Thyroid gland (tissue), 4 donors: Measurements from ENCODE around the gene RNF144A. TPM values are rescaled to one million over a fixed set of nuclear protein-coding genes. Genes with fewer than 3 reads are reported as not detected.

Experiments
- DNase-seq, 2 donors: peaks; one replicate each; pipeline ENCODE4 v3.0.0-alpha.2; 2019
- H3K27ac ChIP-seq, 3 donors: fragments of 200-600 bp; sonication (generic); 1 replicate in 2 of 3; 2 replicates in 1 of 3; pipeline ENCODE4 v1.5.1; 2016 to 2019; ENCODE audit warnings: mild to moderate bottlenecking in 1 of 3, moderate library complexity in 1 of 3
- H3K27me3 ChIP-seq: fragments of 200-600 bp; sonication (generic); one replicate; pipeline ENCODE4 v1.5.1; 2019
- H3K36me3 ChIP-seq, 2 donors: fragments of 200-600 bp; sonication (generic); one replicate each; pipeline ENCODE4 v1.5.1; 2016 to 2019
- H3K4me1 ChIP-seq, 2 donors: fragments of 200-600 bp; sonication (generic); one replicate each; pipeline ENCODE4 v1.5.1; 2017 to 2019
- H3K4me3 ChIP-seq, 3 donors: fragments of 200-600 bp; sonication (generic); replicated peaks in 1 of 3; 1 replicate in 2 of 3; 2 replicates in 1 of 3; pipeline ENCODE4 v1.5.1; 2016; ENCODE audit warnings: mild to moderate bottlenecking in 1 of 3
- H3K9me3 ChIP-seq: fragments of 200-600 bp; sonication (generic); one replicate; pipeline ENCODE4 v1.5.1; 2017
- CTCF ChIP-seq, 6 experiments: fragments of 200-600 bp in 3 of 6; fragments of 450-650 bp in 3 of 6; sonication (generic) in 3 of 6; IDR thresholded peaks; one replicate each; pipeline ENCODE4 v1.5.1; 2016 to 2019; ENCODE audit warnings: antibody characterized with exemption in 6 of 6, mild to moderate bottlenecking in 2 of 6, inconsistent platforms in 1 of 6, moderate library complexity in 1 of 6
- POLR2A ChIP-seq, 2 donors: fragments of 450-650 bp; IDR thresholded peaks; one replicate each; pipeline ENCODE4 v1.6.1; 2017; ENCODE audit warnings: antibody characterized with exemption in 2 of 2, mild to moderate bottlenecking in 2 of 2, moderate library complexity in 1 of 2
- WGBS, 2 donors: methylation state at CpG; one replicate each; pipeline ENCODE4 v1.1.5; 2017; 5-methylcytosine and 5-hydroxymethylcytosine counted together
- intact Hi-C: fragments of 100-400 bp; cut with DNase I; formaldehyde crosslinking; loops from one replicate; pipeline ENCODE4 v1.15.1; 2023
- total RNA-seq, 4 donors: library from RNA; depleted of rRNA; stranded (reverse); fragments of >200 nt; gene quantifications; one replicate each; pipeline ENCODE4 v1.2.3, GENCODE V29; 2016

Gene RNF144A
- total RNA-seq, 4 donors from 2014 or later = 8.0 to 12.2 (median 10.6) TPM

GRCh38 chr2:6977113-6977741 is 60.0 kb downstream of the RNF144A start:
- H3K4me1 ChIP-seq = no peaks in the 10 kb centered on the region
- H3K9me3 ChIP-seq = no peaks in the 10 kb centered on the region
- H3K27me3 ChIP-seq = no peaks in the 10 kb centered on the region
- TF ChIP-seq POLR2A (IDR thresholded peaks at IDR 0.05) = no peak
- H3K27ac ChIP-seq = no peak overlapping the region
- no peak overlapping the region for H3K4me3 ChIP-seq
- H3K36me3 ChIP-seq = no peaks in the 10 kb centered on the region
- peak; percentile 44 to 64 for DNase-seq
- intact Hi-C loops = no loop called here
- 69 to 77% methylated on average over 9 of the region's 9 CpGs for WGBS, 2 donors

- Histone ChIP-seq H3K4me3 (no peak overlapping the region), H3K27me3 (no peaks in the 10 kb centered on the region), H3K36me3 (no peaks in the 10 kb centered on the region), H3K9me3 (no peaks in the 10 kb centered on the region), H3K27ac (no peak overlapping the region), H3K4me1 (no peaks in the 10 kb centered on the region)
- no peak for DNase-seq
- TF ChIP-seq POLR2A (IDR thresholded peaks at IDR 0.05) = no peak
- TF ChIP-seq CTCF (IDR thresholded peaks at IDR 0.05) = no peak
- 86 to 93% methylated on average over 4 of the region's 4 CpGs for WGBS, 2 donors
- intact Hi-C loops = no loop called here
These were observed 60.6 kb downstream of the RNF144A start for GRCh38 chr2:6977786-6978185.

- Histone ChIP-seq H3K9me3 (no peaks in the 10 kb centered on the region), H3K36me3 (no peaks in the 10 kb centered on the region), H3K4me3 (no peak overlapping the region), H3K27me3 (no peaks in the 10 kb centered on the region), H3K27ac (no peak overlapping the region), H3K4me1 (no peaks in the 10 kb centered on the region)
- no peak for DNase-seq
- TF ChIP-seq CTCF (IDR thresholded peaks at IDR 0.05) (no peak), POLR2A (IDR thresholded peaks at IDR 0.05) (no peak)
- intact Hi-C loops = no loop called here
- 92 to 95% methylated on average over 3 of the region's 3 CpGs for WGBS, 2 donors
These were observed 61.8 kb downstream of the RNF144A start for GRCh38 chr2:6978991-6979390.

- WGBS, 2 donors = 71 to 77% methylated on average over 5 of the region's 5 CpGs
- H3K27me3 ChIP-seq = no peaks in the 10 kb centered on the region
- no peaks in the 10 kb centered on the region for H3K9me3 ChIP-seq
- H3K36me3 ChIP-seq = no peaks in the 10 kb centered on the region
- H3K27ac ChIP-seq = no peak overlapping the region
- intact Hi-C loops = no loop called here
- TF ChIP-seq CTCF (IDR thresholded peaks at IDR 0.05) = no peak
- no peak for TF ChIP-seq POLR2A (IDR thresholded peaks at IDR 0.05)
- H3K4me3 ChIP-seq = no peak overlapping the region
- no peak for DNase-seq
- no peaks in the 10 kb centered on the region for H3K4me1 ChIP-seq
These were observed 65.2 kb downstream of the RNF144A start for GRCh38 chr2:6982449-6982848.

- Histone ChIP-seq H3K4me3 (no peak overlapping the region), H3K9me3 (no peaks in the 10 kb centered on the region), H3K27ac (no peak overlapping the region), H3K36me3 (no peaks in the 10 kb centered on the region), H3K27me3 (no peaks in the 10 kb centered on the region), H3K4me1 (no peaks in the 10 kb centered on the region)
- WGBS, 2 donors = 65 to 79% methylated on average over 6 of the region's 6 CpGs
- intact Hi-C loops = no loop called here
- DNase-seq = no peak
- TF ChIP-seq CTCF (IDR thresholded peaks at IDR 0.05) = no peak
- TF ChIP-seq POLR2A (IDR thresholded peaks at IDR 0.05) = no peak
These were observed 65.8 kb downstream of the RNF144A start for GRCh38 chr2:6982934-6983589.
